Mesendoderm (in vitro differentiated cells): ENCODE results near the gene PTPRZ1. TPM values are rescaled to one million over a fixed set of nuclear protein-coding genes. Genes with fewer than 3 reads are reported as not detected.

Experiments used
- small RNA-seq: library from polyadenylated mRNA; stranded (forward); fragments of <200 nt; extraction: miRNeasy Mini kit (QIAGEN cat#:217004); gene quantifications from one replicate; pipeline ENCODE3, GENCODE V24; 2013; ENCODE audit not compliant: insufficient read depth

PTPRZ1 gene

Small RNA genes lying within 50 kb of the gene (small RNA-seq; reads per million reads assigned to genes)
- not detected for gene RNU7-154P
